ENCODE results near the gene ABCC4.
A peak's percentile ranks its signal among the peaks of the same experiment; 100 is the strongest.

Gene ABCC4

GRCh38 chr13:95255072-95255732 lies 46.0 kb downstream of the ABCC4 start:
- Mint-ChIP-seq H3K4me3 (no peak overlapping the region), H3K4me1 (ENCODE audit: low read depth) (peaks cover 12% of the 10 kb centered on the region)

GRCh38 chr13:95254339-95254738 lies 46.9 kb downstream of the ABCC4 start:
- no peak overlapping the region for H3K27ac Mint-ChIP-seq
- H3K4me1 Mint-ChIP-seq (ENCODE audit: low read depth) = peaks cover 10% of the 10 kb centered on the region
- H3K36me3 Mint-ChIP-seq (ENCODE audit: low read depth) = peaks cover 18% of the 10 kb centered on the region
- no peaks in the 10 kb centered on the region for H3K27me3 Mint-ChIP-seq
- no peak overlapping the region for H3K4me3 Mint-ChIP-seq
- no peak for DNase-seq
- no peaks in the 10 kb centered on the region for H3K9me3 Mint-ChIP-seq

More at GRCh38 chr13:95255072-95255732, 46.0 kb downstream of the ABCC4 start:
- Mint-ChIP-seq H3K36me3 (ENCODE audit: low read depth) (peaks cover 22% of the 10 kb centered on the region), H3K27ac (no peak overlapping the region), H3K27me3 (no peaks in the 10 kb centered on the region), H3K9me3 (no peaks in the 10 kb centered on the region)
- DNase-seq = no peak

GRCh38 chr13:95253033-95253432 lies 48.2 kb downstream of the ABCC4 start:
- Mint-ChIP-seq H3K4me1 (ENCODE audit: low read depth) (peaks cover 10% of the 10 kb centered on the region), H3K4me3 (no peak overlapping the region), H3K36me3 (ENCODE audit: low read depth) (peaks cover 11% of the 10 kb centered on the region), H3K27ac (no peak overlapping the region), H3K27me3 (no peaks in the 10 kb centered on the region), H3K9me3 (no peaks in the 10 kb centered on the region)
- DNase-seq = no peak

- H3K36me3 Mint-ChIP-seq (ENCODE audit: low read depth) = peaks cover 14% of the 10 kb centered on the region
- H3K4me1 Mint-ChIP-seq (ENCODE audit: low read depth) = peaks cover 10% of the 10 kb centered on the region
- no peaks in the 10 kb centered on the region for H3K27me3 Mint-ChIP-seq
- no peak for DNase-seq
- H3K27ac Mint-ChIP-seq = no peak overlapping the region
- H3K9me3 Mint-ChIP-seq = no peaks in the 10 kb centered on the region
- no peak overlapping the region for H3K4me3 Mint-ChIP-seq
Observed at GRCh38 chr13:95251641-95252040, 49.6 kb downstream of the ABCC4 start.

- H3K9me3 Mint-ChIP-seq = no peaks in the 10 kb centered on the region
- no peak overlapping the region for H3K4me3 Mint-ChIP-seq
- peaks cover 10% of the 10 kb centered on the region for H3K4me1 Mint-ChIP-seq (ENCODE audit: low read depth)
- H3K36me3 Mint-ChIP-seq (ENCODE audit: low read depth) = peaks cover 21% of the 10 kb centered on the region
- H3K27ac Mint-ChIP-seq = peak overlapping the region; percentile 52
- H3K27me3 Mint-ChIP-seq = no peaks in the 10 kb centered on the region
- DNase-seq = no peak
Observed at GRCh38 chr13:95250961-95251360, 50.3 kb downstream of the ABCC4 start.

GRCh38 chr13:95248953-95249352 lies 52.3 kb downstream of the ABCC4 start:
- Mint-ChIP-seq H3K9me3 (no peaks in the 10 kb centered on the region), H3K36me3 (ENCODE audit: low read depth) (peaks cover 37% of the 10 kb centered on the region), H3K4me1 (ENCODE audit: low read depth) (peaks cover 16% of the 10 kb centered on the region), H3K27me3 (no peaks in the 10 kb centered on the region), H3K27ac (no peak overlapping the region), H3K4me3 (no peak overlapping the region)
- no peak for DNase-seq

- H3K4me1 Mint-ChIP-seq (ENCODE audit: low read depth) = peaks cover 16% of the 10 kb centered on the region
- no peak for DNase-seq
- no peaks in the 10 kb centered on the region for H3K27me3 Mint-ChIP-seq
- peaks cover 48% of the 10 kb centered on the region for H3K36me3 Mint-ChIP-seq (ENCODE audit: low read depth)
- H3K9me3 Mint-ChIP-seq = no peaks in the 10 kb centered on the region
- H3K27ac Mint-ChIP-seq = no peak overlapping the region
- no peak overlapping the region for H3K4me3 Mint-ChIP-seq
Observed at GRCh38 chr13:95247852-95248251, 53.4 kb downstream of the ABCC4 start.

GRCh38 chr13:95247171-95247570 lies 54.1 kb downstream of the ABCC4 start:
- no peaks in the 10 kb centered on the region for H3K9me3 Mint-ChIP-seq
- peaks cover 52% of the 10 kb centered on the region for H3K36me3 Mint-ChIP-seq (ENCODE audit: low read depth)
- H3K27me3 Mint-ChIP-seq = no peaks in the 10 kb centered on the region
- no peak overlapping the region for H3K27ac Mint-ChIP-seq
- H3K4me3 Mint-ChIP-seq = no peak overlapping the region
- DNase-seq = no peak
- H3K4me1 Mint-ChIP-seq (ENCODE audit: low read depth) = peaks cover 16% of the 10 kb centered on the region

GRCh38 chr13:95246292-95247082 lies 54.8 kb downstream of the ABCC4 start:
- Mint-ChIP-seq H3K9me3 (no peaks in the 10 kb centered on the region), H3K36me3 (ENCODE audit: low read depth) (peaks cover 58% of the 10 kb centered on the region), H3K4me3 (no peak overlapping the region), H3K27ac (no peak overlapping the region), H3K4me1 (ENCODE audit: low read depth) (peaks cover 13% of the 10 kb centered on the region), H3K27me3 (no peaks in the 10 kb centered on the region)
- no peak for DNase-seq

GRCh38 chr13:95245071-95245470 lies 56.2 kb downstream of the ABCC4 start:
- Mint-ChIP-seq H3K4me3 (no peak overlapping the region), H3K27me3 (no peaks in the 10 kb centered on the region), H3K27ac (no peak overlapping the region), H3K9me3 (no peaks in the 10 kb centered on the region), H3K36me3 (ENCODE audit: low read depth) (peaks cover 65% of the 10 kb centered on the region), H3K4me1 (ENCODE audit: low read depth) (peaks cover 10% of the 10 kb centered on the region)
- DNase-seq = no peak

GRCh38 chr13:95243207-95243606 lies 58.0 kb downstream of the ABCC4 start:
- Mint-ChIP-seq H3K9me3 (no peaks in the 10 kb centered on the region), H3K4me1 (ENCODE audit: low read depth) (peaks cover 10% of the 10 kb centered on the region), H3K27ac (no peak overlapping the region), H3K4me3 (no peak overlapping the region), H3K36me3 (ENCODE audit: low read depth) (peaks cover 69% of the 10 kb centered on the region), H3K27me3 (no peaks in the 10 kb centered on the region)
- DNase-seq = no peak

- no peaks in the 10 kb centered on the region for H3K9me3 Mint-ChIP-seq
- peaks cover 71% of the 10 kb centered on the region for H3K36me3 Mint-ChIP-seq (ENCODE audit: low read depth)
- no peaks in the 10 kb centered on the region for H3K27me3 Mint-ChIP-seq
- H3K4me1 Mint-ChIP-seq (ENCODE audit: low read depth) = peaks cover 14% of the 10 kb centered on the region
- DNase-seq = no peak
- H3K4me3 Mint-ChIP-seq = no peak overlapping the region
- no peak overlapping the region for H3K27ac Mint-ChIP-seq
Observed at GRCh38 chr13:95241321-95241720, 59.9 kb downstream of the ABCC4 start.

GRCh38 chr13:95239283-95239682 lies 62.0 kb downstream of the ABCC4 start:
- Mint-ChIP-seq H3K27ac (no peak overlapping the region), H3K36me3 (ENCODE audit: low read depth) (peaks cover 68% of the 10 kb centered on the region), H3K4me3 (no peak overlapping the region), H3K9me3 (no peaks in the 10 kb centered on the region), H3K27me3 (no peaks in the 10 kb centered on the region), H3K4me1 (ENCODE audit: low read depth) (peaks cover 5% of the 10 kb centered on the region)
- DNase-seq = no peak

- Mint-ChIP-seq H3K27me3 (no peaks in the 10 kb centered on the region), H3K4me1 (ENCODE audit: low read depth) (peaks cover 5% of the 10 kb centered on the region), H3K27ac (no peak overlapping the region), H3K36me3 (ENCODE audit: low read depth) (peaks cover 62% of the 10 kb centered on the region), H3K4me3 (no peak overlapping the region), H3K9me3 (no peaks in the 10 kb centered on the region)
- DNase-seq = no peak
Observed at GRCh38 chr13:95237310-95237870, 63.9 kb downstream of the ABCC4 start.

- H3K27ac Mint-ChIP-seq = no peak overlapping the region
- DNase-seq = no peak
- peaks cover 65% of the 10 kb centered on the region for H3K36me3 Mint-ChIP-seq (ENCODE audit: low read depth)
- H3K27me3 Mint-ChIP-seq = no peaks in the 10 kb centered on the region
- peaks cover 5% of the 10 kb centered on the region for H3K4me1 Mint-ChIP-seq (ENCODE audit: low read depth)
- no peak overlapping the region for H3K4me3 Mint-ChIP-seq
- no peaks in the 10 kb centered on the region for H3K9me3 Mint-ChIP-seq
Observed at GRCh38 chr13:95236774-95237173, 64.5 kb downstream of the ABCC4 start.
